Measurements from ENCODE around the gene PDZD4. TPM values are rescaled to one million over a fixed set of nuclear protein-coding genes. Genes with fewer than 3 reads are reported as not detected.

The PDZD4 gene
- total RNA-seq, 1 donor, result under 0.01 TPM

- no peak overlapping the region for H2AFZ ChIP-seq (ENCODE audit: low read length)
- peaks cover 2% of the 10 kb centered on the region for H3K4me1 ChIP-seq (ENCODE audit: insufficient read depth, low read length)
- H3K79me2 ChIP-seq (ENCODE audit: insufficient read depth, low read length), result no peaks in the 10 kb centered on the region
- TF ChIP-seq CTCF (IDR thresholded peaks at IDR 0.05; ENCODE audit: extremely low read depth, low read depth, low read length), result no peak
- no peaks in the 10 kb centered on the region for H3K27me3 ChIP-seq (ENCODE audit: insufficient read depth, low read length)
- H3K4me3 ChIP-seq (ENCODE audit: insufficient read depth, low read length), result no peak overlapping the region
- no peaks in the 10 kb centered on the region for H3K36me3 ChIP-seq (ENCODE audit: insufficient read depth, low read length)
- H3K9me3 ChIP-seq (ENCODE audit: low read depth, low read length), result no peaks in the 10 kb centered on the region
- no peaks in the 10 kb centered on the region for H4K20me1 ChIP-seq (ENCODE audit: insufficient read depth, low read length)
- no peak overlapping the region for H3K27ac ChIP-seq (ENCODE audit: low read depth, low read length)
- H3K4me2 ChIP-seq (ENCODE audit: insufficient read depth, low read length), result no peak overlapping the region
- peak; percentile 91 for DNase-seq (ENCODE audit: insufficient read length, low spot score, missing footprints)
Measured at GRCh38 chrX:153777261-153778090, 52.9 kb downstream of the PDZD4 start.

DNA sequence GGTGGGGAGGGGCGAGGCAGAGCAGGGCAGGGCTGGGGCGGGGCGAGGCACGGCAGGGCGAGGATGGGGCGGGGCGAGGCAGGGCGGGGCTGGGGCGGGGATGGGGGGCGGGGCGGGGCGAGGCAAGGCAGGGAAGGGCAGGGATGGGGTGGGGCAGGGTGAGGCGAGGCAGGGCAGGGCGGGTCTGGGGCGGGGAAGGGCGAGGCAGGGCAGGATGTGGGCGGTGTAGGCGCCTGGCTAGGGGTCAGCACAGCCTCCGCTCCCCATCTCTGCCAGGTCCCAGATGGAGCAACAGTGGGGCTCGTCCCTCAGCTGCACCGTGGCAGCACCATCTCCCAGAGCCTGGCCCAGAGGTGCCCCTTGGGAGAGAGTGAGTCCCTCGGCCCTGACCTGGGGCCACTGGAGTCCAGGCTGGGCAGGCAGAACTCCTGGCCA is 53.7 kb downstream of the PDZD4 start:
- H3K4me2 ChIP-seq (ENCODE audit: insufficient read depth, low read length), result no peak overlapping the region
- no peak overlapping the region for H3K4me3 ChIP-seq (ENCODE audit: insufficient read depth, low read length)
- no peak overlapping the region for H2AFZ ChIP-seq (ENCODE audit: low read length)
- no peaks in the 10 kb centered on the region for H3K9me3 ChIP-seq (ENCODE audit: low read depth, low read length)
- no peaks in the 10 kb centered on the region for H3K79me2 ChIP-seq (ENCODE audit: insufficient read depth, low read length)
- no peaks in the 10 kb centered on the region for H3K36me3 ChIP-seq (ENCODE audit: insufficient read depth, low read length)
- DNase-seq (ENCODE audit: insufficient read length, low spot score, missing footprints), result no peak
- H3K27ac ChIP-seq (ENCODE audit: low read depth, low read length), result no peak overlapping the region
- TF ChIP-seq CTCF (IDR thresholded peaks at IDR 0.05; ENCODE audit: extremely low read depth, low read depth, low read length), result no peak
- no peaks in the 10 kb centered on the region for H4K20me1 ChIP-seq (ENCODE audit: insufficient read depth, low read length)
- no peaks in the 10 kb centered on the region for H3K27me3 ChIP-seq (ENCODE audit: insufficient read depth, low read length)
- peaks cover 2% of the 10 kb centered on the region for H3K4me1 ChIP-seq (ENCODE audit: insufficient read depth, low read length)

GRCh38 chrX:153776120-153776599 is 54.2 kb downstream of the PDZD4 start:
- Histone ChIP-seq H2AFZ (ENCODE audit: low read length) (no peak overlapping the region), H3K4me2 (ENCODE audit: insufficient read depth, low read length) (no peak overlapping the region), H3K27me3 (ENCODE audit: insufficient read depth, low read length) (no peaks in the 10 kb centered on the region), H3K9me3 (ENCODE audit: low read depth, low read length) (no peaks in the 10 kb centered on the region), H4K20me1 (ENCODE audit: insufficient read depth, low read length) (no peaks in the 10 kb centered on the region), H3K4me3 (ENCODE audit: insufficient read depth, low read length) (no peak overlapping the region), H3K36me3 (ENCODE audit: insufficient read depth, low read length) (no peaks in the 10 kb centered on the region), H3K4me1 (ENCODE audit: insufficient read depth, low read length) (peaks cover 2% of the 10 kb centered on the region), H3K27ac (ENCODE audit: low read depth, low read length) (no peak overlapping the region), H3K79me2 (ENCODE audit: insufficient read depth, low read length) (no peaks in the 10 kb centered on the region)
- TF ChIP-seq CTCF (IDR thresholded peaks at IDR 0.05; ENCODE audit: extremely low read depth, low read depth, low read length), result no peak
- peak; percentile 88 for DNase-seq (ENCODE audit: insufficient read length, low spot score, missing footprints)

- Histone ChIP-seq H3K4me1 (ENCODE audit: insufficient read depth, low read length) (peaks cover under 1% of the 10 kb centered on the region), H3K4me3 (ENCODE audit: insufficient read depth, low read length) (no peak overlapping the region)
Measured at GRCh38 chrX:153775293-153776119, 54.8 kb downstream of the PDZD4 start.

More at GRCh38 chrX:153775293-153776119, 54.8 kb downstream of the PDZD4 start:
- no peak for TF ChIP-seq CTCF (IDR thresholded peaks at IDR 0.05; ENCODE audit: extremely low read depth, low read depth, low read length)
- H3K36me3 ChIP-seq (ENCODE audit: insufficient read depth, low read length), result no peaks in the 10 kb centered on the region
- no peaks in the 10 kb centered on the region for H4K20me1 ChIP-seq (ENCODE audit: insufficient read depth, low read length)
- DNase-seq (ENCODE audit: insufficient read length, low spot score, missing footprints), result peak; percentile 92
- H3K27ac ChIP-seq (ENCODE audit: low read depth, low read length), result no peak overlapping the region
- no peak overlapping the region for H2AFZ ChIP-seq (ENCODE audit: low read length)
- H3K4me2 ChIP-seq (ENCODE audit: insufficient read depth, low read length), result no peak overlapping the region
- no peaks in the 10 kb centered on the region for H3K79me2 ChIP-seq (ENCODE audit: insufficient read depth, low read length)
- no peaks in the 10 kb centered on the region for H3K9me3 ChIP-seq (ENCODE audit: low read depth, low read length)
- no peaks in the 10 kb centered on the region for H3K27me3 ChIP-seq (ENCODE audit: insufficient read depth, low read length)

Data from osteoblast (primary cell).